Right kidney (tissue), 1 donor: Measurements from ENCODE around the gene GRM3.

ENCODE experiments used
- DNase-seq: peaks from one replicate; pipeline ENCODE4 v3.0.0-alpha.2; 2016

GRM3 gene

GRCh38 chr7:86904949-86905834 is 261.5 kb downstream of the GRM3 start:
- no peak for DNase-seq

GRCh38 chr7:86908948-86909347 is 265.2 kb downstream of the GRM3 start:
- no peak for DNase-seq

DNA sequence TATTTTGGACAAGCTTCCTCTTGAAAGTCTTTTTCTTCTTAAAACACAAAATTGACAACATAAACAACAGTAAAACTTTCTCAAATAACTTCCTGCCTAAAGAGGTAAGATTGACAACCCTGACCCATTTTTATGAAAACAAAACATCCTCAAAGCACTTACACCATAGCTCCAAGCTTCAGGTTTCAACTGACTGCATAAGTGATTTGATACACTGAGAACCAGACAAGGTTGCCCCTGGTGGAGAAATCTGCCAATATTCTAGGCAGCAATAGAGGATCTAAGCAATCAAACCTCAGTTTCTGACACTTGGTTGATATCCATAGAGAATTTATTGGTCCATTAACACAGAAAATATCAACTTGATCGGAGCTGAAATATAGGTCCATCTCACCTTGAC is 267.9 kb downstream of the GRM3 start:
- no peak for DNase-seq

DNA sequence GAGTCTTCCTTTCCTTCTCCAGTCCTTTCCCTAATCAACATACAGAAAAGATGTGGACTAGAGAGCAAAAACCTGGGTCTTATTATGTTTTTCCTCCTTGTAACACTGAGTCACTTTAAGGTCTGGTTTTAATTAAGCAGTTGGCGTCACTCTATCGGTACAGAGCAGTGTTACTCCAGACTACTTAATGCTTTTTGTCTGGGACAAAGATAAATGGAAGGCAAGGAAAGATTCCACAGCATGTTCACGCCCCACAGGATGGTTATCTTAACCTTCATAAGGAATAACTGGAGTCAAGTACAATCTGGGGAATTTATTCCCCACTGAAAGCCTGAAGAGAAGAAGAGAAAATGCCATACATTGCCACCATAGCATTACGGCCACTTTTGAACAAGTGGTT is 270.0 kb downstream of the GRM3 start:
- no peak for DNase-seq
